ENCODE measurements around the gene TRAPPC2L. TPM values are rescaled to one million over a fixed set of nuclear protein-coding genes. Genes with fewer than 3 reads are reported as not detected.

The TRAPPC2L gene
- total RNA-seq, 1 experiment from 2014 or later = 94.1 TPM

DNA sequence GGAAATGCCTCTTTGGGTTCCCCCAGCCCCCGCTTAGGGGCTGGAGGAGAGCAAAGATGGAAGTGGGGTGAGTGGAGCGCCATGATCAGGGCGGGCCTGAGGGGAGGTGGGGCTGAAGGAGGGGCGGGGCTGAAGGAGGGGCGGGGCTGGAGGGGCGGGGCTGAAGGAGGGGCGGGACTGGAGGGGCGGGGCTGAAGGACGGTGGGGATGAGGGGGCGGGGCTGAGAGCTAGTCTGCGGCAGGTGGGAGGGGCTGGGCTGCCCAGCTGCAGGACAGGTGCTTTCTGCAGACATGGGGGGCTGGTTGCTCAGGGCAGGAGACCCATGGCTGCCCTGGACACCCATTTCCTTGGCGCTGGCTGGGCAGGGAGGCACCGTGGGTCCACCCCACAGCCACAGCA lies 48.6 kb downstream of the TRAPPC2L start:
- no peak overlapping the region for H3K9ac ChIP-seq (ENCODE audit: low read length)
- CTCF ChIA-PET = no interaction called here
- TF ChIP-seq, protein P1, sequence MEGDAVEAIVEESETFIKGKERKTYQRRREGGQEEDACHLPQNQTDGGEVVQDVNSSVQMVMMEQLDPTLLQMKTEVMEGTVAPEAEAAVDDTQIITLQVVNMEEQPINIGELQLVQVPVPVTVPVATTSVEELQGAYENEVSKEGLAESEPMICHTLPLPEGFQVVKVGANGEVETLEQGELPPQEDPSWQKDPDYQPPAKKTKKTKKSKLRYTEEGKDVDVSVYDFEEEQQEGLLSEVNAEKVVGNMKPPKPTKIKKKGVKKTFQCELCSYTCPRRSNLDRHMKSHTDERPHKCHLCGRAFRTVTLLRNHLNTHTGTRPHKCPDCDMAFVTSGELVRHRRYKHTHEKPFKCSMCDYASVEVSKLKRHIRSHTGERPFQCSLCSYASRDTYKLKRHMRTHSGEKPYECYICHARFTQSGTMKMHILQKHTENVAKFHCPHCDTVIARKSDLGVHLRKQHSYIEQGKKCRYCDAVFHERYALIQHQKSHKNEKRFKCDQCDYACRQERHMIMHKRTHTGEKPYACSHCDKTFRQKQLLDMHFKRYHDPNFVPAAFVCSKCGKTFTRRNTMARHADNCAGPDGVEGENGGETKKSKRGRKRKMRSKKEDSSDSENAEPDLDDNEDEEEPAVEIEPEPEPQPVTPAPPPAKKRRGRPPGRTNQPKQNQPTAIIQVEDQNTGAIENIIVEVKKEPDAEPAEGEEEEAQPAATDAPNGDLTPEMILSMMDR (IDR thresholded peaks at IDR 0.05 in 2 of 3, conservative IDR thresholded peaks at IDR 0.05 in 1 of 3; ENCODE audit: borderline replicate concordance in 1 of 3, insufficient read depth in 1 of 3, low read depth in 2 of 3, low read length in 2 of 3) = no peak
- TF ChIP-seq FOSL1 (IDR thresholded peaks at IDR 0.05; ENCODE audit: low read depth) (no peak), JUND (IDR thresholded peaks at IDR 0.05) (no peak), EGR1 (IDR thresholded peaks at IDR 0.05; ENCODE audit: low read depth) (no peak), YY1 (IDR thresholded peaks at IDR 0.05; ENCODE audit: extremely low read depth, insufficient replicate concordance, low read depth, low read length) (no peak), CEBPB (IDR thresholded peaks at IDR 0.05; ENCODE audit: low read depth) (no peak), CBX3 (IDR thresholded peaks at IDR 0.05; ENCODE audit: low read depth) (no peak)
- no peak overlapping the region for H3K27ac ChIP-seq (ENCODE audit: low read depth, low read length)
- H3K9me2 ChIP-seq (ENCODE audit: insufficient read depth) = no peaks in the 10 kb centered on the region
- no peaks in the 10 kb centered on the region for H3K9me3 ChIP-seq (ENCODE audit: control insufficient read depth in 1 of 2, insufficient read depth in 1 of 2, low read depth in 1 of 2, low read length in 2 of 2)
- H3K4me1 ChIP-seq (ENCODE audit: control insufficient read depth in 1 of 2, insufficient read depth in 2 of 2, low read length in 2 of 2) = peaks cover 16 to 38% of the 10 kb centered on the region in 2 experiments
- H3K4me3 ChIP-seq (replicated peaks in 1 of 2; ENCODE audit: low read depth in 1 of 2, low read length in 2 of 2) = peak overlapping the region in 1 of 2 experiments; percentile 24; a peak in 1 of 4 replicates
- H3K79me2 ChIP-seq (ENCODE audit: insufficient read depth, low read length) = no peaks in the 10 kb centered on the region
- POLR2A ChIA-PET = interaction anchor here (0.7 to 1.1 kb wide), 2 partner anchors 265 to 287 kb away, joined by 4 read pairs; no protein-coding TSS in a partner anchor
- DNase-seq (ENCODE audit: low read depth, low spot score) (no peak), ATAC-seq (peak; percentile 74)
- no TSS peak for BruUV-seq (replicated peaks)
- H3K4me2 ChIP-seq (ENCODE audit: low read length) = peak overlapping the region; percentile 70
- intact Hi-C loops (cut with micrococcal nuclease) = no loop called here
- no peak overlapping the region for H2AFZ ChIP-seq (ENCODE audit: low read depth, low read length, poor library complexity, severe bottlenecking)
- RAD21 ChIA-PET (ENCODE audit: low non-redundant PET in 1 of 2, low total read pairs in 2 of 2, uncharacterized antibody in 2 of 2, unreplicated experiment in 2 of 2) = no interaction called here
- H3K36me3 ChIP-seq (ENCODE audit: control insufficient read depth in 1 of 2, insufficient read depth in 2 of 2, low read length in 2 of 2) = no peaks in the 10 kb centered on the region
- no peaks in the 10 kb centered on the region for H4K20me1 ChIP-seq (ENCODE audit: insufficient read depth)
- no peaks in the 10 kb centered on the region for H3K27me3 ChIP-seq (ENCODE audit: insufficient read depth, low read length)

GRCh38 chr16:88906020-88906419 lies 49.1 kb downstream of the TRAPPC2L start:
- Histone ChIP-seq H3K9ac (ENCODE audit: low read length) (no peak overlapping the region), H3K9me2 (ENCODE audit: insufficient read depth) (no peaks in the 10 kb centered on the region), H3K27me3 (ENCODE audit: insufficient read depth, low read length) (no peaks in the 10 kb centered on the region), H2AFZ (ENCODE audit: low read depth, low read length, poor library complexity, severe bottlenecking) (no peak overlapping the region), H3K27ac (ENCODE audit: low read depth, low read length) (no peak overlapping the region), H3K9me3 (ENCODE audit: control insufficient read depth in 1 of 2, insufficient read depth in 1 of 2, low read depth in 1 of 2, low read length in 2 of 2) (no peaks in the 10 kb centered on the region), H4K20me1 (ENCODE audit: insufficient read depth) (no peaks in the 10 kb centered on the region), H3K4me3 (replicated peaks in 1 of 2; ENCODE audit: low read depth in 1 of 2, low read length in 2 of 2) (no peak overlapping the region), H3K79me2 (ENCODE audit: insufficient read depth, low read length) (no peaks in the 10 kb centered on the region), H3K4me1 (ENCODE audit: control insufficient read depth in 1 of 2, insufficient read depth in 2 of 2, low read length in 2 of 2) (peaks cover 19 to 41% of the 10 kb centered on the region in 2 experiments), H3K36me3 (ENCODE audit: control insufficient read depth in 1 of 2, insufficient read depth in 2 of 2, low read length in 2 of 2) (no peaks in the 10 kb centered on the region), H3K4me2 (ENCODE audit: low read length) (peak overlapping the region; percentile 38)
- ChIA-PET CTCF (no interaction called here), RAD21 (ENCODE audit: low non-redundant PET in 1 of 2, low total read pairs in 2 of 2, uncharacterized antibody in 2 of 2, unreplicated experiment in 2 of 2) (no interaction called here), POLR2A (interaction anchor here (0.7 to 1.1 kb wide), 2 partner anchors 265 to 287 kb away, joined by 4 read pairs; no protein-coding TSS in a partner anchor)
- intact Hi-C loops (cut with micrococcal nuclease) = no loop called here
- no peak for TF ChIP-seq EZH2 (IDR thresholded peaks at IDR 0.05)
- no peak for TF ChIP-seq SIN3A (IDR thresholded peaks at IDR 0.05; ENCODE audit: low read depth)
- TF ChIP-seq EZH2phosphoT487 (IDR thresholded peaks at IDR 0.05; ENCODE audit: borderline replicate concordance) = no peak
- no peak for TF ChIP-seq RAD21 (IDR thresholded peaks at IDR 0.05; ENCODE audit: low read depth)
- TF ChIP-seq ZBTB33 (IDR thresholded peaks at IDR 0.05; ENCODE audit: extremely low read depth, insufficient replicate concordance, low read length) = no peak
- no peak for TF ChIP-seq ZNF274 (IDR thresholded peaks at IDR 0.05; ENCODE audit: low read depth, low read length)
- no peak for TF ChIP-seq CEBPB (IDR thresholded peaks at IDR 0.05; ENCODE audit: low read depth)
- no peak for TF ChIP-seq POLR2A (IDR thresholded peaks at IDR 0.05; ENCODE audit: borderline replicate concordance, extremely low read depth, insufficient read depth, insufficient read length)
- no peak for TF ChIP-seq SP1 (IDR thresholded peaks at IDR 0.05; ENCODE audit: low read depth)
- no peak for TF ChIP-seq SRF (IDR thresholded peaks at IDR 0.05; ENCODE audit: low read depth)
- no peak for TF ChIP-seq FOSL1 (IDR thresholded peaks at IDR 0.05; ENCODE audit: low read depth)
- TF ChIP-seq ZFX (IDR thresholded peaks at IDR 0.05) = no peak
- TF ChIP-seq EGR1 (IDR thresholded peaks at IDR 0.05; ENCODE audit: low read depth) = no peak
- ATAC-seq = peak; percentile 8; the same call in 1 of the 2 replicates
- BruUV-seq (replicated peaks) = no TSS peak
- no peak for DNase-seq (ENCODE audit: low read depth, low spot score)

All from HCT116 (cell line).